ENCODE results near the gene RNU6-9.

Gene RNU6-9

GRCh38 chr19:899336-900042 is 6.2 kb downstream of the RNU6-9 start:
- FAIRE-seq = no peak

- no peak for FAIRE-seq
These were observed 6.7 kb downstream of the RNU6-9 start for GRCh38 chr19:900043-900301.

GRCh38 chr19:900302-901111 is 7.2 kb downstream of the RNU6-9 start:
- no peak for FAIRE-seq

- FAIRE-seq = no peak
These were observed 8.2 kb downstream of the RNU6-9 start for GRCh38 chr19:901216-902092.

- FAIRE-seq = no peak
These were observed 8.7 kb downstream of the RNU6-9 start for GRCh38 chr19:902093-902370.

GRCh38 chr19:902446-903226 is 9.4 kb downstream of the RNU6-9 start:
- no peak for FAIRE-seq

GRCh38 chr19:903266-903797 is 10.0 kb downstream of the RNU6-9 start:
- no peak for FAIRE-seq

GRCh38 chr19:904545-904944 is 11.3 kb downstream of the RNU6-9 start:
- FAIRE-seq = no peak

- FAIRE-seq = no peak
These were observed 13.2 kb downstream of the RNU6-9 start for GRCh38 chr19:906480-906879.

GRCh38 chr19:907183-907853 is 14.0 kb downstream of the RNU6-9 start:
- FAIRE-seq = no peak

GRCh38 chr19:911197-912033 is 18.1 kb downstream of the RNU6-9 start:
- no peak for FAIRE-seq

- no peak for FAIRE-seq
These were observed 19.1 kb downstream of the RNU6-9 start for GRCh38 chr19:912181-913079.

GRCh38 chr19:913080-913748 is 19.9 kb downstream of the RNU6-9 start, which contains the start of gene R3HDM4:
R3HDM4 (minus strand) TSS chr19:913219; CDS start chr19:913157, 62 bp downstream.
- FAIRE-seq = no peak

- FAIRE-seq = no peak
These were observed 23.5 kb downstream of the RNU6-9 start for GRCh38 chr19:916645-917322.

GRCh38 chr19:917323-918151 is 24.3 kb downstream of the RNU6-9 start, which contains the start of gene KISS1R:
KISS1R (plus strand) TSS chr19:917333; CDS start chr19:917503, 170 bp downstream.
- FAIRE-seq = no peak

GRCh38 chr19:918152-918437 is 24.8 kb downstream of the RNU6-9 start:
- no peak for FAIRE-seq

GRCh38 chr19:918481-919198 is 25.4 kb downstream of the RNU6-9 start:
- no peak for FAIRE-seq
